Measurements from ENCODE around the gene FTO.

DNA sequence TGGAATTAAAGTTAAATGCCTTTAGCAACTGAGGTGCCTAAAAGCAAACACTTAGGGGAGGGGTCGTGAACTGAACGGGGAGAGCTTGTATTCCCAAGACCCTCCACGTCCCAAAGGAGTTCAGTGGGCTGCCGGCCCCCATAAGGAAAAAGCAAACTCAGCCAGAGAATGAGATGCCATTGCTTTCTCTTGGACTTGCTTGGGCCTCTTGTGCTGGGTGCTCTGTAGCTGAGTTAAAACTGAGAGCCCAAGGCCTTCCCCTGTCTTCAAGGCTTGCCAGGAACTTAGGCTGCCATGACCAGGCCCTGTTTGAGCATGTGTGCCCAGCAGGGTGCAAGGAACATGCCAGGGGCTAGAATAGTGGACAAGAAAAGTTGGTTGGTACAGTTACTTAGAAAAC lies 382.8 kb downstream of the FTO start:
- TF ChIP-seq, protein P1, sequence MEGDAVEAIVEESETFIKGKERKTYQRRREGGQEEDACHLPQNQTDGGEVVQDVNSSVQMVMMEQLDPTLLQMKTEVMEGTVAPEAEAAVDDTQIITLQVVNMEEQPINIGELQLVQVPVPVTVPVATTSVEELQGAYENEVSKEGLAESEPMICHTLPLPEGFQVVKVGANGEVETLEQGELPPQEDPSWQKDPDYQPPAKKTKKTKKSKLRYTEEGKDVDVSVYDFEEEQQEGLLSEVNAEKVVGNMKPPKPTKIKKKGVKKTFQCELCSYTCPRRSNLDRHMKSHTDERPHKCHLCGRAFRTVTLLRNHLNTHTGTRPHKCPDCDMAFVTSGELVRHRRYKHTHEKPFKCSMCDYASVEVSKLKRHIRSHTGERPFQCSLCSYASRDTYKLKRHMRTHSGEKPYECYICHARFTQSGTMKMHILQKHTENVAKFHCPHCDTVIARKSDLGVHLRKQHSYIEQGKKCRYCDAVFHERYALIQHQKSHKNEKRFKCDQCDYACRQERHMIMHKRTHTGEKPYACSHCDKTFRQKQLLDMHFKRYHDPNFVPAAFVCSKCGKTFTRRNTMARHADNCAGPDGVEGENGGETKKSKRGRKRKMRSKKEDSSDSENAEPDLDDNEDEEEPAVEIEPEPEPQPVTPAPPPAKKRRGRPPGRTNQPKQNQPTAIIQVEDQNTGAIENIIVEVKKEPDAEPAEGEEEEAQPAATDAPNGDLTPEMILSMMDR (IDR thresholded peaks at IDR 0.05) = no peak
- TF ChIP-seq POLR2A (IDR thresholded peaks at IDR 0.05) = no peak

All from adrenal gland (tissue), 5 donors.